ENCODE measurements around the gene RAP1GAP. TPM values are rescaled to one million over a fixed set of nuclear protein-coding genes. Genes with fewer than 3 reads are reported as not detected.

The RAP1GAP gene
- total and polyA plus RNA-seq, 9 of the 15 experiments (the other 6 are each of a cell fraction or from before 2014, with no cell fraction given), result 0.29 to 30.2 (median 19.2) TPM

DNA sequence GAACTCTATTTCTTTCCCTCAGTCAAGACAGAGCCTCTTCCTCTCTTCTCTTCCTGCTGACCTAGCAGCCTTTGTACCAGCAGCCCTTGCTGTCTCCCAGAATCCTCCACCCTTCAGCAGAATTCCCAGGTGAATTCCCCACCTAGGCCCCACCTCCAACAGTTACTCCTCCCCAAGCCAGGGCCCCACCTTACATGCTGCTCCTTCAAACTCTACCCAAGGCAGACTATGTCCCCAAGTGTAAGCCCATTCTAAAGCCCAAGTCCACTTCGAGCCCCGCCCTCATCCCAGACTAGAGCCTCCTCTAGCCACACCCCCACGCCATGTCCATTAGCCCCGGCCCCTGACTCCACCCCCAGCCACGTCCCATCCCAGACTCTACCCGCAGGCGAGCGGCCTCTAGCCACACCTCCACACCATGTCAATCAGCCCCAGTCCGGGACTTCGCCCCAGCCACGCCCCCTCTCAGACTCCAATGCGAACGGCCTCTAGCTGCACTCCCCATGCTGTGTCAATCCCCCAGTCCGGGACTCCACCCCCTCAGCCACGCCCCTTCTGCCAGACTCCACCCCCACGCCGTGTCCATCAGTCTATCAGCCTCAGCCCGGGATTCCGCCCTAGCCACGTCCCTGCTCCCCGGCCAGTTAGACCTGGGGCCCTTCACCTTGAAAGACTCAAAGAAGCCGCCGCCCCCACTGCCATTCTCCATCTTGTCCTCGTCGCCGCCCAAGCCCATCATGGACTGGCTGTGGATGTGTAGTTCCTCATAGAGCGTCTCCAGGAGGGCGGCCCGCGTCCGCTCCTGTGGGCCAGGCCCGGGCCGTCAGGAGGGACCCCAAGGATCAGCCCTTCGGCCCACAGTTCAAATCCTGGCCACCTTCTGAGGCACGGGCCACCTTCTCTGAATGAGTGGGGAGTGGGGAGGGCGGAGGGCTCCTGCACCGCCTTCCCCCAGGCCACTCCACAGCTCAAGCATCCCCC, 61.3 kb downstream of the RAP1GAP start (continued):
- TF ChIP-seq ZNF79 (CRISPR knock-in tag; IDR thresholded peaks at IDR 0.05; ENCODE audit: low read depth) (no peak), SREBF1 (IDR thresholded peaks at IDR 0.05; ENCODE audit: borderline replicate concordance, low read depth, low read length) (no peak), MBD2 (IDR thresholded peaks at IDR 0.05; ENCODE audit: borderline replicate concordance, low read depth) (peak; percentile 62), XRCC4 (IDR thresholded peaks at IDR 0.05; ENCODE audit: extremely low read depth, insufficient read depth, insufficient read length) (no peak), ZC3H8 (IDR thresholded peaks at IDR 0.05) (no peak), MXI1 (IDR thresholded peaks at IDR 0.05; ENCODE audit: low read depth, low read length) (no peak), RBM39 (optimal IDR thresholded peaks at IDR 0.05; ENCODE audit: low read depth, low read length) (no peak), CBX8 (IDR thresholded peaks at IDR 0.05; ENCODE audit: borderline replicate concordance, extremely low read depth, low read depth, low read length, poor library complexity, severe bottlenecking) (no peak), ZNF644 (tag; IDR thresholded peaks at IDR 0.05; ENCODE audit: low read depth) (no peak), TAF9B (IDR thresholded peaks at IDR 0.05; ENCODE audit: partially characterized antibody) (no peak), ZNF586 (CRISPR knock-in tag; conservative IDR thresholded peaks at IDR 0.05) (no peak), CXXC5 (CRISPR knock-in tag; IDR thresholded peaks at IDR 0.05) (peak; percentile 46), SMC3 (conservative IDR thresholded peaks at IDR 0.05; ENCODE audit: insufficient read depth, low read depth, low read length) (no peak), POLR3G (IDR thresholded peaks at IDR 0.05; ENCODE audit: extremely low read depth, insufficient read length, insufficient replicate concordance) (no peak), STAT5B (CRISPR knock-in tag; IDR thresholded peaks at IDR 0.05) (no peak), CSDE1 (IDR thresholded peaks at IDR 0.05) (no peak), IFI16 (CRISPR knock-in tag; IDR thresholded peaks at IDR 0.05) (no peak), ESRRA (IDR thresholded peaks at IDR 0.05; ENCODE audit: borderline replicate concordance, low read depth) (peak; percentile 66), ZNF280B (CRISPR knock-in tag; IDR thresholded peaks at IDR 0.05) (no peak)

All from K562 (cell line).